GM12878 (cell line): ENCODE data around the gene ANO10.

Source experiments
- BCLAF1 ChIP-seq: fragments of 450-650 bp; IDR thresholded peaks from 2 replicates; pipeline ENCODE4 v1.6.1; 2017; ENCODE audit warnings: antibody characterized with exemption, mild to moderate bottlenecking, moderate library complexity
- CTCF ChIP-seq, 3 experiments: IDR thresholded peaks in 2 of 3; conservative IDR thresholded peaks in 1 of 3; 2 replicates each; pipeline ENCODE4 v1.5.1; 2011; ENCODE audit warnings: low read depth in 3 of 3, low read length in 3 of 3, mild to moderate bottlenecking in 3 of 3, control low read depth in 2 of 3, moderate library complexity in 2 of 3, inconsistent platforms in 1 of 3, mixed read lengths in 1 of 3; ENCODE audit not compliant: control insufficient read depth in 2 of 3, insufficient read depth in 1 of 3; ENCODE audit errors: extremely low read depth in 1 of 3
- EZH2 ChIP-seq: IDR thresholded peaks from 2 replicates; pipeline ENCODE4 v1.6.1; 2012; ENCODE audit warnings: low read depth, mild to moderate bottlenecking, control low read depth, inconsistent platforms, low read length, borderline replicate concordance; ENCODE audit not compliant: control insufficient read depth
- GABPA ChIP-seq: IDR thresholded peaks from 2 replicates; pipeline ENCODE4 v1.6.1; 2014; ENCODE audit warnings: antibody characterized with exemption, low read depth, mild to moderate bottlenecking, inconsistent platforms
- IRF3 ChIP-seq: fragments of 450-650 bp; IDR thresholded peaks from 2 replicates; pipeline ENCODE4 v1.6.1; 2014; ENCODE audit warnings: mild to moderate bottlenecking
- MTA3 ChIP-seq: IDR thresholded peaks from 2 replicates; pipeline ENCODE4 v1.6.1; 2012; ENCODE audit warnings: low read length, inconsistent platforms, borderline replicate concordance
- MYC ChIP-seq: IDR thresholded peaks from 2 replicates; pipeline ENCODE4 v1.6.1; 2011; ENCODE audit warnings: mild to moderate bottlenecking, low read length, moderate library complexity, inconsistent platforms; ENCODE audit not compliant: insufficient read depth, insufficient replicate concordance, insufficient read length, severe bottlenecking
- POLR2A ChIP-seq: IDR thresholded peaks from 2 replicates; pipeline ENCODE4 v1.6.1; 2011; ENCODE audit warnings: low read depth, mild to moderate bottlenecking, low read length
- SIX5 ChIP-seq: IDR thresholded peaks from 2 replicates; pipeline ENCODE4 v1.6.1; 2011; ENCODE audit warnings: mild to moderate bottlenecking, low read depth, low read length, moderate library complexity; ENCODE audit not compliant: severe bottlenecking
- TARDBP ChIP-seq: IDR thresholded peaks from 2 replicates; pipeline ENCODE4 v1.6.1; 2016; ENCODE audit warnings: borderline replicate concordance
- TCF12 ChIP-seq: IDR thresholded peaks from 2 replicates; pipeline ENCODE4 v1.6.1; 2011; ENCODE audit warnings: low read depth, mild to moderate bottlenecking, low read length
- ZBTB11 ChIP-seq: fragments of 450-650 bp; formaldehyde crosslinking; IDR thresholded peaks from 2 replicates; pipeline ENCODE4 v1.5.0; 2022; ENCODE audit warnings: mild to moderate bottlenecking, missing genetic modification characterization

- TF ChIP-seq MTA3 (no peak), CTCF (IDR thresholded peaks at IDR 0.05 in 2 of 3, conservative IDR thresholded peaks at IDR 0.05 in 1 of 3; ENCODE audit: control insufficient read depth in 2 of 3, extremely low read depth in 1 of 3, insufficient read depth in 1 of 3, low read depth in 3 of 3, low read length in 3 of 3) (no peak), BCLAF1 (no peak), TARDBP (no peak), GABPA (no peak), SIX5 (no peak), TCF12 (no peak), POLR2A (no peak), MYC (no peak), IRF3 (no peak), ZBTB11 (no peak), EZH2 (no peak)
Observed at GRCh38 chr3:43613976-43614375, 7.8 kb downstream of the ANO10 start.
